ENCODE measurements around the gene NEURL3.
"Not testable (repeated sequence)": the region's sequence is repeated elsewhere in the genome, so short reads cannot be mapped to it uniquely, and the experiment has no call there.

NEURL3 gene

GRCh38 chr2:96499061-96499960, 5.8 kb downstream of the NEURL3 start:
- H3K36me3 ChIP-seq (ENCODE audit: insufficient read depth, low read length) = no peaks in the 10 kb centered on the region
- H3K9me2 ChIP-seq (replicated peaks; ENCODE audit: low read depth, low read length) = no peaks in the 10 kb centered on the region
- TF ChIP-seq, protein P1, sequence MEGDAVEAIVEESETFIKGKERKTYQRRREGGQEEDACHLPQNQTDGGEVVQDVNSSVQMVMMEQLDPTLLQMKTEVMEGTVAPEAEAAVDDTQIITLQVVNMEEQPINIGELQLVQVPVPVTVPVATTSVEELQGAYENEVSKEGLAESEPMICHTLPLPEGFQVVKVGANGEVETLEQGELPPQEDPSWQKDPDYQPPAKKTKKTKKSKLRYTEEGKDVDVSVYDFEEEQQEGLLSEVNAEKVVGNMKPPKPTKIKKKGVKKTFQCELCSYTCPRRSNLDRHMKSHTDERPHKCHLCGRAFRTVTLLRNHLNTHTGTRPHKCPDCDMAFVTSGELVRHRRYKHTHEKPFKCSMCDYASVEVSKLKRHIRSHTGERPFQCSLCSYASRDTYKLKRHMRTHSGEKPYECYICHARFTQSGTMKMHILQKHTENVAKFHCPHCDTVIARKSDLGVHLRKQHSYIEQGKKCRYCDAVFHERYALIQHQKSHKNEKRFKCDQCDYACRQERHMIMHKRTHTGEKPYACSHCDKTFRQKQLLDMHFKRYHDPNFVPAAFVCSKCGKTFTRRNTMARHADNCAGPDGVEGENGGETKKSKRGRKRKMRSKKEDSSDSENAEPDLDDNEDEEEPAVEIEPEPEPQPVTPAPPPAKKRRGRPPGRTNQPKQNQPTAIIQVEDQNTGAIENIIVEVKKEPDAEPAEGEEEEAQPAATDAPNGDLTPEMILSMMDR (conservative IDR thresholded peaks at IDR 0.05; ENCODE audit: low read length) = no peak
- H3K9me3 ChIP-seq (ENCODE audit: insufficient read depth, low read depth, low read length) = peaks cover 3% of the 10 kb centered on the region; the same call in 1 of the 2 replicates
- H2AFZ ChIP-seq (ENCODE audit: low read length) = no peak overlapping the region
- no peak overlapping the region for H3K9ac ChIP-seq (ENCODE audit: low read depth, low read length, poor library complexity, severe bottlenecking)
- H3K4me3 ChIP-seq (ENCODE audit: low read length, poor library complexity, severe bottlenecking) = no peak overlapping the region
- no peaks in the 10 kb centered on the region for H3F3A ChIP-seq (ENCODE audit: low read depth)
- no peaks in the 10 kb centered on the region for H3K79me2 ChIP-seq (ENCODE audit: insufficient read depth, low read length)
- H3K27me3 ChIP-seq (ENCODE audit: insufficient read depth, low read length, poor library complexity, severe bottlenecking) = no peaks in the 10 kb centered on the region
- H4K20me1 ChIP-seq (ENCODE audit: insufficient read depth, low read length, poor library complexity, severe bottlenecking) = no peaks in the 10 kb centered on the region
- no peaks in the 10 kb centered on the region for H3K4me1 ChIP-seq (ENCODE audit: insufficient read depth, low read length, poor library complexity, severe bottlenecking)
- no peak overlapping the region for H3K4me2 ChIP-seq (ENCODE audit: low read depth, low read length, poor library complexity, severe bottlenecking)

GRCh38 chr2:96498611-96499010, 6.5 kb downstream of the NEURL3 start:
- H3K36me3 ChIP-seq (ENCODE audit: insufficient read depth, low read length); H2AFZ ChIP-seq (ENCODE audit: low read length); H3K27me3 ChIP-seq (ENCODE audit: insufficient read depth, low read length, poor library complexity, severe bottlenecking); H3K4me1 ChIP-seq (ENCODE audit: insufficient read depth, low read length, poor library complexity, severe bottlenecking); H3F3A ChIP-seq (ENCODE audit: low read depth); H4K20me1 ChIP-seq (ENCODE audit: insufficient read depth, low read length, poor library complexity, severe bottlenecking); H3K9me2 ChIP-seq (replicated peaks; ENCODE audit: low read depth, low read length); H3K9ac ChIP-seq (ENCODE audit: low read depth, low read length, poor library complexity, severe bottlenecking); H3K79me2 ChIP-seq (ENCODE audit: insufficient read depth, low read length); H3K4me3 ChIP-seq (ENCODE audit: low read length, poor library complexity, severe bottlenecking); H3K9me3 ChIP-seq (ENCODE audit: insufficient read depth, low read depth, low read length); H3K4me2 ChIP-seq (ENCODE audit: low read depth, low read length, poor library complexity, severe bottlenecking): not testable (repeated sequence)

DNA sequence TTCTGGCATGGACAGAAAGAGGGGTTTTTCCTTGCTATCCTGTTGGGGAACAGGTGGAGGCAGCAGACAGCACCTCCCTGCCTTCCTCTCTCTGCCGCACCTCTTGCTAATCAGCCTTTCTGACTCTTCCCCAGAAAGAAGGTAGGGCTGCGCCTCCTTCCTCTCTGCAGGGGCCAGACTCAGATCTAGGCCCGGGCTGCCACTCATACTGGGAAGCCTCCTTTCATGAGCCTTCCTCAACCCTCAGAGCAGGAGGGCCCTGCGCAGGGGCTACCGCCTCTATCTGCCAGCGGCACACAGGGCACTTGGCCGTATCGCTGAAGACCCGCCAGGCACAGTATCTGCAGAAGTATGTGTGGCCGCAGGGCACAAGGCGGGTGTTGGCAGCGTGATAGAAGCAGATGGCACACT, 7.1 kb downstream of the NEURL3 start:
- no peaks in the 10 kb centered on the region for H3F3A ChIP-seq (ENCODE audit: low read depth)
- H3K9ac ChIP-seq (ENCODE audit: low read depth, low read length, poor library complexity, severe bottlenecking) = no peak overlapping the region
- H3K4me3 ChIP-seq (ENCODE audit: low read length, poor library complexity, severe bottlenecking) = no peak overlapping the region
- no peaks in the 10 kb centered on the region for H3K36me3 ChIP-seq (ENCODE audit: insufficient read depth, low read length)
- peaks cover 3% of the 10 kb centered on the region; the same call in 1 of the 2 replicates for H3K9me3 ChIP-seq (ENCODE audit: insufficient read depth, low read depth, low read length)
- no peak overlapping the region for H3K4me2 ChIP-seq (ENCODE audit: low read depth, low read length, poor library complexity, severe bottlenecking)
- no peaks in the 10 kb centered on the region for H3K79me2 ChIP-seq (ENCODE audit: insufficient read depth, low read length)
- no peak overlapping the region for H2AFZ ChIP-seq (ENCODE audit: low read length)
- no peaks in the 10 kb centered on the region for H3K27me3 ChIP-seq (ENCODE audit: insufficient read depth, low read length, poor library complexity, severe bottlenecking)
- H3K4me1 ChIP-seq (ENCODE audit: insufficient read depth, low read length, poor library complexity, severe bottlenecking) = no peaks in the 10 kb centered on the region
- no peaks in the 10 kb centered on the region for H3K9me2 ChIP-seq (replicated peaks; ENCODE audit: low read depth, low read length)
- TF ChIP-seq, protein P1 (conservative IDR thresholded peaks at IDR 0.05; ENCODE audit: low read length) = no peak
- no peak for TF ChIP-seq EZH2phosphoT487 (IDR thresholded peaks at IDR 0.05; ENCODE audit: borderline replicate concordance)
- no peaks in the 10 kb centered on the region for H4K20me1 ChIP-seq (ENCODE audit: insufficient read depth, low read length, poor library complexity, severe bottlenecking)
